GM21390 (cell line): ENCODE results near the gene TNS4.
A peak's percentile ranks its signal among the peaks of the same experiment; 100 is the strongest.

ENCODE experiments used
- ATAC-seq: cut with Tn5 transposase; IDR thresholded peaks from one replicate; pipeline ENCODE4 v1.9.1; 2021; ENCODE audit not compliant: unreplicated experiment

TNS4 gene

GRCh38 chr17:40518401-40519088 is 17.1 kb upstream of the TNS4 start:
- ATAC-seq: no peak

DNA sequence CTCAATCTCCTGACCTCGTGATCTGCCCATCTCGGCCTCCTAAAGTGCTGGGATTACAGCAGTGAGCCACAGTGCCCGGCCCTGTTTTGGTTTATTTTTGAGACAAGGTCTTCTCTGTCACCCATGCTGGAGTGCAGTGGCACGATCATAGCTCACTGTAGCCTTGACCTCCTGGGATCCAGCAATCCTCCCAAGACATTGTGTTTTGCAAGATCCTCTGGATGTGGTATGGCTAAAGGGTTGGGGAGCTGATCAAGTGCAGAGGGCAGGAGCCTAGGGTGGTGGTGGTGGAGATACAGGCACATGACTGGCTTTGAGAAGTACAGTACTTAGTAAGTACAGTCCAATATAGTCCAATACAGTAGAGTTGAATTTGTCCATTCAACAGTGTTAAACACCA is 16.6 kb upstream of the TNS4 start:
- ATAC-seq: no peak

GRCh38 chr17:40517286-40517662 is 15.9 kb upstream of the TNS4 start:
- ATAC-seq: no peak

DNA sequence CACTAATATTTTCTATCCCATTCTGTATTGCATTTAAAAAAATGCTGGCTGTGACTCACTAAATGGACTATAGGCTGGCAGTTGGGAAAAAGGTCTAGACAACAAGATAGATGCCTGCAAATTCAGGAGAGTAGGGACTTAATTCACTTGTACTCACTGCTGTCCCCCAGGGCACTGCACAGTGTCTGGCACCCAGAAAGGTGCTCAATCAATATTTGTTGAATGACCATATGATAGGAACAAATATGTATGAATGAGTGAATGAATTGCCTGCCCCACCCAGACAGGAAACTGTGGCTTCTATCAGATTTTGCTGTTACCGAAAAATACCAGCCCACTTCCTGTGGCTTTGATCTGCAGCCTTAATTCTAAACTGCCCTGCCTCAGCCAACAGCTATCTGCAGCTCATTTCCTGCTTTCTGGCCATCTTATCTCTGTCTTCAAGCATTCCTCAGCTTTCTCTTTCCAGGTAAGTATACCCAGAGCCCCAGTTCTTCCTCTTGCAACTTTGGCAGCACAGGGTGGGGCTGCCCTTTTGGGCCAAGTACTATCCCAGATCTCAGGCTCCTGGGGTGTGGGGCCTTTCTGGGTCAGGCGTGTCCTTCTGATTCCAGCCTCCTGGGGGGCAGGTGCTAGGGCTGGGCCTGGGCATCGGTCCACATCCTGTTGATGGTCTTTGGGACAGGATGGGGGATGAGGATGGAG is 15.3 kb upstream of the TNS4 start:
- peak; percentile 74 for ATAC-seq

DNA sequence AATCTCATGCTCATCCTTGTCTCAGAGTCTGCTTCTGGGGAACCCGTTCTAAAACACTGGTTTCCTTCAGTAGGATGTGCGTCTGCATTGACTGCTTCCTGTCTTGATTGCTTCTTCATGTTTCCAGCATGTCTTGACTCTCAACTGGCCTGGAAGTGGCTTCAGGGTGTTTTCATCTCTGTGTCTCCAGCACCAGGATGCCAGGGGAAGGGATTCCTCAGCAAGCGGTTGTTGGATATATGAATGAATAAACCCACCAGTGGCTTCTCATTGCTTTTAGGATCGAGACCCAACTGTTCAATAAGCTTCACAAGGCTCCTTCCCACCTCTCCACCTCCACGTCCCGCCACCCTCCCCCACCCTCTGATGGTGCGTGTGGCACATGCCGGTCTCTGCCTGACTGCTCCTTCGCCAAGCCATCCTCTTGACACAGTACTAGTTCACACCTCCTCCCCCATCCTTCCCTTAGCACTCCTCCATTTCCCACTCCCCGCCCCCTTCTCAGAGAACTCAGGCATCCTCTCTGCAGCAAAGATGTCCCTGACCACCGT is 14.1 kb upstream of the TNS4 start:
- ATAC-seq: no peak

DNA sequence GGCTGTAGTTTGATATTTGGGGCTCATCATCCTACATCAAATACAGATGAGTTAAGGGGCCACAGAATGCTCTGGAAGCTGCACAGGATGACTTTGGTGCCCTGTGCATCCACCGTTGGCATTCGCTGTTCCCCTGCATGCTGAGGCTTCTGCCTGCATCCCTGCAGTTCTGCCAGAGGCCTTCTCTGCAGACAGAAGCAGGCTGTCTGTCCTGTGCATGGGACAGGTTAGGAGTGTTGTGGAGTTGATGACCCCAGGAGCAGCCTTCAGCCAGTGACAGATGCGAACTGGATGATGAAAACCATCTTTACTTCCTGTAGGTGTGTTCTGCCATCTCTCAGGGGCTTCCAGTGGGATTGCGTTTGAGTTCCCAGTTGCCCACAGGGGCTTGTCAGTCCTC is 13.6 kb upstream of the TNS4 start:
- ATAC-seq: no peak

DNA sequence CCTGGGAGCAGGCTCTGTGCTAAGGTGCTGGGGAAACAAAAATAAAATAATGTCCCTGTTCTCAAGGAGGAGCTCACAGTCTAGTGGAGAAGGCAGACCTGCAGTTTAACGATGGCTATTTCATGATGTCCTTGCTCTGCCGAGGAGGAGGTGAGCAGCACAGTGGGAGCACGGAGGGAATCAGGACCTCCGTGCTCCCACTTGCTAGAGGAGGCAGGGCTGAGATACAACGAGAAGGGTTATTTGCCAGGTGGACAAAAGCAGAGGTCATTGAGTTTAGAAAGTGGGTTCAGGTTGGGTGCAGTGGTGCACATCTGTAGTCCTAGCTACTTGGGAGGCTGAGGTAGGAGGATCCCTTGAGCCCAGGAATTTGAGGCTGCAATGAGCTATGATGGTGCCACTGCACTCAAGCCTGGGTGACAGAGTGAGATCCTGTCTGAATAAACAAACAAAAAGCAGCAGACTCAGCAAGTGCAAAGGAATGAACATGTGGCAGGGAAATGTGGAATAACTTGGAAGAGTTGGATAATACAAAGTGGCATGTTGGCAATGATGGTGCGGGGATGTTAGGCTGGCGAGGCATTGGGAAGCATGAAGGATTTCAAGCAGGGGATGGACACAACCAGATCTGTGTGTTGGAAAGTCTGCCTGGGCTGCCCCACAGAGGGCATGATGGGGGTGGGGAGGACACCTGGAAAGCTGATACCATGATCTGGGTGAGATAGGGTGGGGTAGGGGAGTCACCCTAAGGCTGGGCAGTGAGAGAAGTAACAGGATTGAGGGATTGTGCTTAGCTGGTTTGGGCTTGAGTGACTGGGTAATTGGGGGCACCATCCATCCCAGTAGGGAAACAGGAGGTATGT is 12.8 kb upstream of the TNS4 start:
- ATAC-seq: no peak

DNA sequence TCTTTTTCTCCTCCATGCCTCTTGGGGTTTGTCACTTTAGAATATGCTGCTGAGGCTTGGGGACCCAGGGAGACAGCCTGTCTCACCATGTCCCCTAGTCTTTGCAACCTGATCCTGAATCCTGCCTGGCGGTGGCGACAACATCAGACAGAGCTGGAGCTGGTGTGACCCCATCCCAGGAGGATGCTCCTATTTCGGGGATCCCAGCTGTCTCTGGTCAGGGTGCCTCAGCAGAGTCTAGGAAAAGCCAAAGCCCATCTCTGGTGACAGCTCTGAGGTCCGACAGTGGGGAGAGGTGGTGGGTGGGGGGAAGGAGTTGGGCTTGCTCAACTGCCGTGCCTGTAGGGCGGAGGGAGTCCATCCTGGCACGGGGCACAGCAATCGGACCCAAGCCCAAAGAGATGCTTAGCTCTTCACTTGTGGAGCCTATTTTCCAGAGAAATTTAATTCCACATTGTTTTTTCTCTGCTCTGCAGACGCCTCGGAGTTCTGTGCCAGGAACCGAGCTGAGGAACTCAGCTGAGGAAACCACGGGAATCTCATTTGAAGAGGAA is 10.3 kb upstream of the TNS4 start:
- ATAC-seq: no peak

- no peak for ATAC-seq
Observed at GRCh38 chr17:40511136-40511535, 9.7 kb upstream of the TNS4 start.

DNA sequence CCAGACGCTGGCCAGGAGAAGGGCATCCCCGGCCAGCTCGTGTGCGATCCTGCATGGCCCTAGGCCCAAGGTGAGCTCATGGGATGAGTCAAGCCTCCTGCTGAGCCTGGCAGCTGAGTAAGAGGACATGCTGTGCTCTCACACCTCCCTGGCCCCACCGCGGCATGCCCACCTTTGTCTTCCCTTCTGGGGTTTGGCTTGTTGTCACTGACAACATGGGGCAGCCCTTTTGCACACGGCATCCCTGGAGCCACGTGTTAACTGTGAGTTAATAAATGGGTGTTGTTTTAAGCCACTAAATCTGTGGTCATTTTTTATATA is 8.9 kb upstream of the TNS4 start:
- ATAC-seq: no peak

GRCh38 chr17:40509626-40510327 is 8.4 kb upstream of the TNS4 start:
- ATAC-seq: no peak

DNA sequence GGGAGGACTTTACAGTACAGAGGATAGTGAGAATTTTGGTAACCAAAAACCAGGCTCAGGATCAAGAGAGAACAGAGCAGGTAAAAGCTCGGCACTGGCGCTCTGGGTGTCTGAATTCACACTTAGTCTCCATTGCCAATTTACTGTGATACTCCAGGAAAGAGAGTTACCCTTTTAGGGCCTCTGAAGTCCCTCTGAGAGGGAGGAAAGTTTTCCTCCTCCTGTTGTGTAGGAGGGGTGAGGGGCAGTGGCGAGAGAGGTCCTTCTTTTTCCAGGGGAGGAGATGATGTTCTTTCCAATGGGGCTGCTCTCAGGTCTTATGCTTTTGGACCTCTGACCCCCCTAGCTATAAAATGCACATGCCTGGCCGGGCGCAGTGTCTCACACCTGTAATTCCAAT is 5.4 kb upstream of the TNS4 start:
- no peak for ATAC-seq

DNA sequence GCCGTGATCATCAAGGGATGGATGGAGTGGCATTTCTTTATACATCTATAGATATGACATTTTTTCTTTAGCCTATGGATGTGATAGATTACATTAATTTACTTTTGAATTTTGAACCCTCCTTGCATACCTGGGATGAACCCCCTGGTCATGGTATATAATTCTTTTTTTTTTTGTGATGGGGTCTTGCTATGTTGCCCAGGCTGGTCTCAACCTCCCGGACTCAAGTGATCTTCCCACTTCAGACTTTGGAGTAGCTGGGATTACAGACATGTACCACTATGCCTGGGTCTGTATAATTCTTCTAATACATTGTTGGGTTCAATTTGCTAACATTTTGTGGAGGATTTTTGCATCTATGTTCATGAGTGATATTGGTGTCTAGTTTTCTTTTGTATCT is 1.7 kb upstream of the TNS4 start:
- ATAC-seq: no peak

GRCh38 chr17:40502716-40503115 is 1.3 kb upstream of the TNS4 start:
- ATAC-seq: no peak

GRCh38 chr17:40500709-40501108 is 714 bp downstream of the TNS4 start:
- no peak for ATAC-seq

GRCh38 chr17:40500190-40500589 is 1.2 kb downstream of the TNS4 start:
- no peak for ATAC-seq

GRCh38 chr17:40499551-40500189 is 1.8 kb downstream of the TNS4 start:
- no peak for ATAC-seq

DNA sequence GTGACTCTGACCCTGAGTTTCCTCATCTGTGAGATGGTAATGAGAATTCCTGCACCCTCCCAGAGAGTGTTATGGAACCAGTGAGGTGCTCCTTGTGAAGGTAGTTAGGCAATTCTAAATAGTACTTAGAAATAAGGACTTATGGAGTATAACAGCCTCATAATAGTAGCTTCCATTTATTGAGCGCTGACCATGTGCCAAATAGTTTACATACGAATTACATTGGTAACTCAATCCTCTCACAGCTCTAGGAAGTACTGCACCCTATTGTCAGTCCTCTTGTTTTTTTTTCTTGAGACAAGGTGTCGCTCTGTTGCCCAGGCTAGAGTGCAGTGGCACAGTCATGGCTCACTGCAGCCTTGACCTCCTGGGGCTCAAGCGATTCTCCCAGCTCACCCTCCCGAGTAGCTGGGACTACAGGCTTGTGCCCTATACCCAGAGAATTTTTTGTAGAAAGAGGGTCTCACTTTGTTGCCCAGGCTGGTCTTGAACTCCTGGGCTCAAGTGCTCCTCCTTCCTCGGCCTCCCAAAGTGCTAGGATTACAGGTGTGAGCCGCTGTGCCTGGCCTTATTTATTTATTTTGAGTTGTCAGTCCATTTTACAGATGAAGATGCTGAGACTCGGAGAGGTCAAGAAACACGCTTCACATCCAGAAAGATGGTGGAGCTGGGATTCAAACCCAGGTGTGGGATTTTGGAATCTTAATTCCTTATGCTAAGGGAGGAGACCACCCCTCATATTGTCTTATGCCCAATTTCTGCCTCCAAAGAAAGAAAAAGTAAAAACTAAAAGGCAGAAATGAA is 2.9 kb downstream of the TNS4 start:
- no peak for ATAC-seq

- no peak for ATAC-seq
Observed at GRCh38 chr17:40497695-40498094, 3.7 kb downstream of the TNS4 start.
